ENCODE results near the gene CA12.

DNA sequence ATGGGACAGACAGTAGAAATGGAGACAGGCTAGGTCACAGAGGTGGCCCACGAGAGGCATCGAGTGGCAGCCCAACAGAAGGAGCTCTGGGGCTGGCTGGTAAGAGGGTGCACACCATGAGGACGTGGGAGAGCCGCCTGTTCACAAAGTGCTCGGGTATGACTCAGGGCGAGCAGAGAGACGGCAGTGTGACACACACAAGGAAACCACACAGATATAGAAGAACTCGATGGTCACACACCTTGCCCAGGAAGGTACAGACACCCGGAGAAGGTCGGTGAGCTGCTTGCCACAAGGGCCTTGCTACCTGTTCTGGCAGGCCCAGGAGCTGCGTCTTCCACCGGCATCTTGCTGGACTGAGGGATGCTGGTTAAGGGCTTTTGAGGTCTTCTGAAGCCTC is 50.2 kb downstream of the CA12 start:
- TF ChIP-seq, protein P1, sequence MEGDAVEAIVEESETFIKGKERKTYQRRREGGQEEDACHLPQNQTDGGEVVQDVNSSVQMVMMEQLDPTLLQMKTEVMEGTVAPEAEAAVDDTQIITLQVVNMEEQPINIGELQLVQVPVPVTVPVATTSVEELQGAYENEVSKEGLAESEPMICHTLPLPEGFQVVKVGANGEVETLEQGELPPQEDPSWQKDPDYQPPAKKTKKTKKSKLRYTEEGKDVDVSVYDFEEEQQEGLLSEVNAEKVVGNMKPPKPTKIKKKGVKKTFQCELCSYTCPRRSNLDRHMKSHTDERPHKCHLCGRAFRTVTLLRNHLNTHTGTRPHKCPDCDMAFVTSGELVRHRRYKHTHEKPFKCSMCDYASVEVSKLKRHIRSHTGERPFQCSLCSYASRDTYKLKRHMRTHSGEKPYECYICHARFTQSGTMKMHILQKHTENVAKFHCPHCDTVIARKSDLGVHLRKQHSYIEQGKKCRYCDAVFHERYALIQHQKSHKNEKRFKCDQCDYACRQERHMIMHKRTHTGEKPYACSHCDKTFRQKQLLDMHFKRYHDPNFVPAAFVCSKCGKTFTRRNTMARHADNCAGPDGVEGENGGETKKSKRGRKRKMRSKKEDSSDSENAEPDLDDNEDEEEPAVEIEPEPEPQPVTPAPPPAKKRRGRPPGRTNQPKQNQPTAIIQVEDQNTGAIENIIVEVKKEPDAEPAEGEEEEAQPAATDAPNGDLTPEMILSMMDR (conservative IDR thresholded peaks at IDR 0.05; ENCODE audit: low read length), result no peak
- TF ChIP-seq EZH2phosphoT487 (IDR thresholded peaks at IDR 0.05; ENCODE audit: borderline replicate concordance), result no peak
